GM18502 (cell line): ENCODE results near the gene FHOD3.

ENCODE experiments used
- ATAC-seq: cut with Tn5 transposase; IDR thresholded peaks from one replicate; pipeline ENCODE4 v1.9.1; 2021; ENCODE audit warnings: mild to moderate bottlenecking; ENCODE audit not compliant: unreplicated experiment, poor library complexity

The FHOD3 gene

DNA sequence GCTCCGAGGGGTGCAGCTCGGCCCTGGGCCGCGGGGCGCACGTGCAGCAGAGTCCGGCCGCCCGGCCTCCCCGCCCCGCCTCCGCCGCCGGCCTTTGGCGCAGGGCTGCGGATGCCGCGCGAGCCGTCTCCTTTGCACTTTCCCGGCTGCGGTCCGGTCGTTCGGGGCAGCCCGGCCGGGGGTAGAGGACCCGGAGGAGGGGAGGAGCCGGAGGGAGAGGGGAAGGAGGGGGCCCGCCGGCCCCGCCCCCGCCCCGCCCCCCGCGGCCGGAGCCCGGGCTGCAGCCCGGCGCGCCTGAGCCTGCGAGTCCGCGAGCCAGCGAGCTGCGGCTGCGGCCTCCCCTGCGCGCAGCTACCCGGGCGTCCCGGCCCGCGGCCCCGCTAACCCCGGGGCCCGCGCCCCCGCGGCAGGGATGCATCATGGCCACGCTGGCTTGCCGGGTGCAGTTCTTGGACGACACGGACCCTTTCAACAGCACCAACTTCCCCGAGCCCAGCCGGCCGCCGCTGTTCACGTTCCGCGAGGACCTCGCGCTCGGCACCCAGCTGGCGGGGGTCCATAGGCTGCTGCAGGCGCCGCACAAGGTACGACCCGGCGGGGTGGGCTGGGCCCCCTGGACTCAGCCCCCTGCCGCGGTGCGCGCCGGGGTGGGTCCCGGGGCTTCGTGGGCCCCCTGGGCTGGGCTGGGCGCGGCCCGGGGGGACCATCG is at the start of gene FHOD3:
Gene FHOD3 (plus strand): TSS at position 297 of the 709 bp plus-strand sequence. CDS start 123 bp downstream, at position 420.
- peak; percentile 65 for ATAC-seq

DNA sequence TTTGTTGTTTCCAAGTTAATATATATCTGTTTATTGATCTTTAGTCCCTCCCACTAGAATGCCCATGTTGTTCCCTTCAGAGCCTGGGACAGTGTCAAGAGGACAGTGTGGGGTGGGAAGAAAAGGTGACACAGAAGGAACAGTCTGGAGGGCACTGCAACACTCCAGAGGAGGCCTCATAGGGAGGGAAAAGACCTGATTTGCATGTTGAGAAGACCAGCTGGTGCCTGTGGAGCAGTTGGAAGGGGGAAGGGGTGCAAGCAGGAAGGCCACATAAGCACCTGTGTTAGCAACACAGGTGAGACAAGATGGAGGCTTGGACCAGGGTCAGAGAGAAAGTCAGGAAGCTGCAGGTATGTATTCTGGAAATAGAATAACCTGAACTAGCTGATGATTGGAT is 48.1 kb upstream of the FHOD3 start:
- no peak for ATAC-seq

DNA sequence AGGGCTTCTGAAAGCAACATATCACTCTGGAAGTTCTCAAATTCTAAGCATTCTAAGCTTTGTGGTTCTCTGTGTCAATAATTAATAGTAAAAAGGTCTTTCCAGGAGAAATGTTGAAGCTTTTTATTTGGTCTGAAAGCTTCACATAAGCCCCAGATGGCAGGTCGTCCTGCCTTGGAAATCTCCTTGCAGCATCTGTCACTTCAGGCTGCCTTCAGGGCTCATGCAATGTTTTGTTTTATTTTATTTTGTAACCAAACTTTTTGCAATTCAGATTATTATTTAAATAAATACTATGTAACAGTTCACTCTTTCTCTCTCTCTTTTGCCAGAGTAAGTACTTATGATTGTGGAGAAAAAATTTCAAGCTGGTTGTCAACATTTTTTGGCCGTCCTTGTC is 46.7 kb upstream of the FHOD3 start:
- ATAC-seq = no peak

DNA sequence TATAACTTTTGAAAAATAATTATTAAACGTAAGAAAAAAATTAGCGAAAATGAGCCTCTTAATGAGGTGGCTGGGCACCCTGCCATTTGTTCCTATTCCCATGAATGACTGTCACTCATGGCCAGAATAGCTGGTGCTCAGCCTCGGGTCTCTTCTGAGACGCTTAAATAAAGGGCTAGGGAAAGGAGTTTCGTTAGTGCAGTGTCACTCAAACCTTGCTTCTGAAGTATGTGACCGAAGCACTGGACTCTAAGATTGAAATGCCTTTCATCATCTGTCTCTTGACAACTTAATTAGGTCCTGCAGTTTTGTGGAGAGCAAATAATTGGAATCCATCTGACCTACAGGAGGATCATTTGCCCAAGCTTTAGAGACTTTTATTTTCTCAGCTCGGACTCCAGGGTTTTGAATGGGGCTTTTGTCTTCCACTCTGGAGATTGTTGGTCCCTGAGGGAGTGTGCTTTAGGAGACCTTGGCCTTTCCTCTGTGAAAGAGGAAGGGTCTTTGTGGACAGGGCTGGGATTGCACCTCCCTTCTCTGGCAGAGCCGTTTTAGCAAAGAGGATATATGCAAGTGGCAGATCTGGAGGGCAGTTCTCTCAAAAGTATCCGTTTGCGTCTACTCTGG is 42.3 kb upstream of the FHOD3 start:
- ATAC-seq = no peak

DNA sequence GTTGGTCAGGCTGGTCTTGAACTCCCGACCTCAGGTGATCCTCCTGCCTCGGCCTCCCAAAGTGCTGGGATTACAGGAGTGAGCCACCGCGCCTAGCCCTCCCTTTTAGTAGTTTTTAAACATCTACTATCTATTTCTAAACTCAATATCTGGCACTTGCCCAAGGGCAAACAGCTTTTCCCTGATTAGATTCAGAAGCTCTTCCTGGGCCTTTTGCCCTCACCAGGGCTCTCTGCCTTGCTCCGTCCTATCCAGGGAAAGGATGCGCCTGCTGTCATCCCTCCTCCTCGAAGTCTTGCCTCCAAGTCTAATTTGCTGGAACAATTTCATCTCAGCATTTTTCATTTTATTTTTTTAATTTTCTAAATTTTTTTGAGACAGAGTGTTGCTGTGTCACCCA is 41.4 kb upstream of the FHOD3 start:
- ATAC-seq = no peak

DNA sequence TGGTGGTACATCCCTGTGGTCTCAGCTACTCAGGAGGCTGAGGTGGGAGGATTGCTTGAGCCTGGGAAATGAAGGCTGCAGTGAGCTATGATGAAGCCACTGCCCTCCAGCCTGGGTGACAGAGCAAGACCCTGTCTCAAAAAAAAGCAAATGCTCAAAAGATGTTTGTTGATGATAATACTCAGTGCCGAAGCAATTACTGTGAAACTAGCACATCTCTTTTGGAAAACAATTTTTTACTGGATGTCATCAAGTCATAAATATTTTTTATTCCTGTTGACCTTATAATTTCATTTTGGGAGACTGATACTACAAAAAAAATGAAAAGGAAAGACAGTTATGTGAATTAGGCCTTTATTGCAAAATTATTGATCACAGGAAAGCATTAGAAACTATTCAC is 34.5 kb upstream of the FHOD3 start:
- no peak for ATAC-seq

DNA sequence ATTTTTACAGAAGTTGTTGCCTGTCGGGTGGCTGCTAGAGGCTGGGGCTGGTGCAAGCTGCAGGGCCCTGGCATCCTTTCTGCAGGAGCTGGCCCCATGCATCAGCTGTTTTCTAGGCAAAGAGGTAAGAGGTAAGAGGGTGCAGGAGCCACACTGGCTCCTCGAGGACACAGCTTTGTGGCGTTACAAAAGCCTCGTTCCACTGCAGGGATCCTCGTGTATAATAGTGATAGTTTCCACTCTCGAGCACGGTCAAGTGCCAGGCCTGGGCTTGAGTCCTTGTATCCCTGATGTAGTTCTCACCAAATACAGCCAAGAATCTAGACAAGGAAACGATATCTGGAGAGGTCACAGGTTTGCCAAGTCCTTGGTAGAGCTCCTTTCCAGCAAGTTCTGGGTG is 33.2 kb upstream of the FHOD3 start:
- no peak for ATAC-seq

DNA sequence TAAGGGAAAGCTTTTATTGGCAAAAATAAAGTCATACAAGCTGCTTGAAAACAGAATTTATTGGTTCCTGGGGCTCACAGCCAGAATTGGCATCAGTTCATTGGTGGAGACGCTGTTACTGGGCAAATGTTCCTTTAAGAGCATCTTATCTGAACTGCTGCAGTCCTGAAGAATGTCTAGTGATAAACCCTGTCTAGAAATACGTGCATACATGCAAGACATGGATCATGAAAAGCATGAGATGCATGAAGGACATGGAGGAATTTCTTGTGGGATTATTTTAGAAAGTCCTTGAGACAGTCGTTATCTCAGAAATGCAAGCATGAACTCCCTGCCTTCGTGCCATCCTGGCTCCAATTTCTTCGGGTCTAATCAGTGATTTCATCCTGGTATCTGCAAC is 32.5 kb upstream of the FHOD3 start:
- no peak for ATAC-seq

DNA sequence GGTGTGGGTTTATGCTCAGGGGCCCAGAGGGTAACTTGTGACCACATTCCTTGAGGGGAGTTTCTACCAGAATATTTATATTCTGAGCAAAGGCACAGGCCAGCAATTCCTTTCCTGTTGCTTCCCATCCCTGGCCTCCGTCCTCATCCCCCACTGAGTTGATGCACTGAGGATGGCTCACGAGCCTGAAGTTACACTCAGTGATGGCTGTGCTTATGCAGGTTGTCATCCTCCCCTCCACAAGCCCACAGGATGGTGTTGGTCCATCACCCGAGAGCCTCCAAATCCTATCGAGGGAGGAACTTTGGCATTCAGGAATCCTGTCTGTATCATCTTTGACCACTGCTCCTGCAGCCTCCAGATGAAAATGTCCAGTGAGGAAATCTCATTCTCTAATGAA is 28.4 kb upstream of the FHOD3 start:
- no peak for ATAC-seq

DNA sequence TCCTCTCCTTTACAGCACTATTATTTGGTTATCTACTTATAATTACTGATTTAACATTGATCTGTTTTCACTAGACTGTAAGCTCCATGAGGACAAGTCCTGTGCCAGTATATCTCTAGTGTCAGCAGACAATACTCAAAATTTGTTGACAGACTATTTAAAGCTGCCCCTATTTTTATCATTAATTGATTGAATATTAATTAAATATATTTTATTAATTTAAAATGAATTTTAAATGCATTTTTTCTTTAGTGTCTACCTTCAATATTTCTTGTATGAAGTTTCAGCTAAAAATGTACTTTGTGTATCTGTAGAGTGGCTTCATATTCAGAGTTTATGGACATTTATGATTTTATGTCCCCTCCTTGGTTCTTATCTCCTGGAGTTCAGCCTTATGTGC is 26.4 kb upstream of the FHOD3 start:
- no peak for ATAC-seq

DNA sequence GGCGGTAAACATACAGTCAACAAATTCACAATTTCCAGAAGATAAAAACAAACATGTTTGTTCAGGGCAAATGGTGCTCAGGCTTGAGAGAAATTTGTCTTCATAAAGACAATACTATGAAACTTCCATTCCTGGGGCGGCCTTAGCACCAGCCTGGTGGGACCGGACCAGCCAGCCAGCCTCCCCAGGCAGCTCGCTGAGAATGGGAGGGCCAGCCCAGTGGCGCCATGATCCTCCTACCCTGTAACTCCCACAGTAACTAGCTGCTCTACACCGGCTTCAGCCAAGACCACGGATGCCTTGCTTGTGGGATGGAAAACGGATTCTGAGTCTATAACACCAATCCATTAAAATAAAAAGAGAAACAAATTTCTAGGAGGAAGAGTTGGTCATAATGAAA is 24.2 kb upstream of the FHOD3 start:
- ATAC-seq = no peak

DNA sequence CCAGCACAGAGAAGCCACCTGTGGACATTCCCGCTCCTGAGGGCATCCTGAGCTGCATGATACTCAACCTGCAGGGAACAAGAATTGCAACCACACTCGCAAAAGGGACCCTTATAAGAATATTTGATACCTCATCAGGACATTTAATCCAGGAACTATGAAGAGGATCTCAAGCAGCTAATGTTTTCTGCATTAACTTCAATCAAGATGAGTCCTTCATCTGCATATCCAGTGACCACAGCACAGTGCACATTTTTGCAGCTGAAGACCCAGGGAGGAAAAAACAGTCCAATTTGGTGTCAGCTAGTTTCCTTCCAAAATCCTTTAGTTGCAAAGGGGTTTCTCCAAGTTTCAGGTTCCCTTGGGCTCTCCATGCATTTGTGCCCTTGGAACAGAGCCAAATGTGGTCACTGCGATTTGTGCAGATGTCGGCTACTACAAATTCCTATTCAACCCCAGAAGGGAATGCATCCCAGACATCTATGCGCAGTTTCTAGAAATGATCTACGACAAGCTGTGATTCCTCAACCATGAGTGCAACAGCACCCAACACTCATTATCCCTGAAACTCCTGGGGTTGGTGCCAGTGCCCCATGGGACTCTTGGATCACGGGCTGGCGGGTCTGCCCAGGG is 23.3 kb upstream of the FHOD3 start:
- no peak for ATAC-seq

DNA sequence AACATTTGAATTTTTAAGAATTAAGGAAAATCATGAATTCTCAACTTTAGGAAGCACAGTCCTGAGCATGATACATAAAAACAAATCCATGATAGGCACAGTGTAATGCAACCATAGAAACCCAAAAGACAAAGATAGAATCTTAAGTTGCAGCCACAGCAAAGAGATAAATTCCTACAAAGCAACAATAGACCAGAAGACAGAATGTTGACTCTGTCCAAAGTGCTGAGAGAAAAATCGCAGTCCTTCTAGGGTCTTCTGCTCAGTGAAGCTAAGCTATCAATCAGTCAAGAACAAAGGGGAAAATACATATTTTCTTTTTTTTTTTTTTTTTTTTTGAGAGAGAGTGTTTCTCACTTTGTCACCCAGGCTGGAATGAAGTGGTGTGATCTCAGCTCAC is 22.0 kb upstream of the FHOD3 start:
- no peak for ATAC-seq

DNA sequence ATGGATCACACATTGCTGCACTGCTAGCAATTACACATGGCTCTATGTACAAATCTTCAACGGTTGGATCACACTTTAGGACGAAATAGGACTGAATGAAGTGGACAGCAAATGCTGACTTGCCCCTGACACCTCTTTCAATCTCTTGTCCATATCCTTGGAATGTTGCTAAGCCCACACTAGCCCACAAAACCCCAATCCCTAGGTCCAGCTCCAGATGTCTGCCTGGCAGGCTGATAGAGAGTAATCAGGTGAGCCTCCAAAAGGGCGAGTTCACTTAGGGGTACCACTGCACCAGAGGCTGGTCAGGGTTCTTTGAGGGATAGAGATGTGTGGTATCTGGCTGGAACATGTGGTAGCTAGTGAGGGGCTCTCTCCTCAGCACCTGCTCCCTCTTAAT is 18.5 kb upstream of the FHOD3 start:
- ATAC-seq = no peak

DNA sequence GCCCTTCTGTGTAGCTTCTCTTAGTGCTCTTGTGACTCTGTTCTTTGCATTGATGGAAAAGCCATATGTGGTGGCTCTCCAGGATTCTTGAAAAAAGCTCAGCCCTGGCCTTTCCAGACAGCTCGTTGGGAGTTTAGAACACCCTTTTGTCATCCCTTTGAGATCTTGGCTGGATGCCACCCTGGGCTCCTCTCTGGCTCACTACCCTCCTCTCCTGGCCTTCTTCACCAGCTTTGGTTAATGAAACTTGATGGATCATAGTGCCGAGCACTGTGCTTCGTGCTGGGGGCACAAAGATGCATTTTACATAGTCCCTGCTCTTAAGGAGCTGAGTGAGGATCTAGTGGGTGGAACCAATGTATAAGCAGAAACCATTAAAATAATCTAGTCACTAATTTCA is 15.6 kb upstream of the FHOD3 start:
- no peak for ATAC-seq

DNA sequence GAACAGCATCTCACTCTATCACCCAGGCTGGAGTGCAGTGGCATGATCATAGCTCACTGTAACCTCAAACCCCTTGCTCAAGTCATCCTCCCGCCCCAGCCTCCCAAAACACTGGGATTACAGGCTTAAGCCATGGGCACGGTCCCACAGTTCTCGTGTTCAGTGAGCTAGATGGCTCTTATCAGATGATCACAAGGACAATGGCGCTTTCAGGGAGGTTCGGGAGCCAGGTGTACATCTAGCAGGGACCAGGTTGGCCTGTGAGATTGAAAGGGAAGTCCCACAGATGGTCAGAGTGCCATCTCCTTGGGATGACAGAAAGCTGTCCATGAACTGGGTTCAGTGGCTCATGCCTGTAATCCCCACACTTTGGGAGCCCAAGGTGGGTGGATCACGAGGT is 14.1 kb upstream of the FHOD3 start:
- ATAC-seq = no peak

DNA sequence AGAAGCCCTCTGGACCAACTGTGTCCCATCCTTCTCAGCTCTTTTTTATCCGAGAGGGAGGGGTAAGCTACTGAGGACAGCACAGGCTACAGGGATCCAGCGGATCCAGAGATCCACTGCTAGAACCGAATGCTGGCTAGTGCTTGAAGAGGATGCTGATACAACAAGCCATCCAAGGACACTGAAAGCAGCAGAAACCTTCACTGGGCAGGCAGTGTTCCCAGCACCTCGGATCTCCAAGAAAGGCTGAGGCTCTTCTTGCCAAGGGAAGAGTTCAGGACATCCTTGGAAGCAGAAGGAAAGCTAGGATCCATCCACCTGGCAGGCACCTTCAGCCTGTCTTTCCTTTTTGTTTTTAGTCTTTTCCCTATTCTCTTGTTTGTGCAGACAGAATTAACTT is 13.2 kb upstream of the FHOD3 start:
- ATAC-seq = no peak

DNA sequence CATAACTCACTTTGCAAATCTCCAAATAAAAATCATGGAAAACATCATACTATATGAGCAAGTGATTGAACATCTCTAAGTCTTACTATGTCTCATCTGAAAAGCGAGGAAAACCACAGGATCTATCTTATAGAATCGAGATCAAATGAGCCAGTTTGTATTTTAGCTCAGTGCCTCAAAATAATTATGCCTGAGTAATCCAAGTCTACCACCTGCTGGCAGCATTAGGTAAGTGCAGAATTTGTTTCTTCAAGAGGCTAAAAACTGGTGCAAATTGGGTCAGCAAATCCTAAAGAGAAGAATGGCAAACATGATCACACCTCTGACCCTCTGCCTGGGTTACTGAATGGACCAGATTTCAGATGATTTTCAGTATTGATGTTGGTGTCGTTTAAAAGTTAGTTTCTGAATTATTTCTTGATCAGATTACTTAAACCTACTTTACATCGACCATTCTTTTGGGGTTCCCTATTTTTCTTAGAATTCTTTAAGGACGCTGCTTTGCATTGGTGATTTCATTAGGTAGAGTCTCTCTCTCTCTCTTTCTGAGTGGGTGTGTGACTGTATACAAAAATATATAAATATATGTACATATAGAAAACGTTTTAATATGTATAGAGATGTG is 12.7 kb upstream of the FHOD3 start:
- ATAC-seq = no peak

DNA sequence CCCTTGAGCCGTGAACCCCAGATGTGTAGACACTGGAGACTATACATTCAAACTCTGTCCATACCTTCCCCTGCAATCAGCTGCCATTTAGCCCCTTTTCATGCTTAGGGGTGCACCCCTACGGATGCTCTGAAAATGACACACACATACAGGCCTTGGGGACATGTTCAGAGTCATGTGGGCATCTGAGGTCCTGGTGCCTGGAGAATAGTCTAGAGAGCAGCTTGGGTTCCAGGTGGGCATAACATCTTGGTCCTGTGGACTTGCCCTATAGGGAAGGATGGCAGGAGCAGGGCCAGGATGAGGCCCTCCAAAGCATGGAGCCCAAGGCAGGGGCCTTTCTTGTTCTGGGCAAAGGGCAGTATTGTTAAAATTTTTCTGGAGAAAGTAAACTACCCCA is 9.9 kb upstream of the FHOD3 start:
- ATAC-seq = no peak

DNA sequence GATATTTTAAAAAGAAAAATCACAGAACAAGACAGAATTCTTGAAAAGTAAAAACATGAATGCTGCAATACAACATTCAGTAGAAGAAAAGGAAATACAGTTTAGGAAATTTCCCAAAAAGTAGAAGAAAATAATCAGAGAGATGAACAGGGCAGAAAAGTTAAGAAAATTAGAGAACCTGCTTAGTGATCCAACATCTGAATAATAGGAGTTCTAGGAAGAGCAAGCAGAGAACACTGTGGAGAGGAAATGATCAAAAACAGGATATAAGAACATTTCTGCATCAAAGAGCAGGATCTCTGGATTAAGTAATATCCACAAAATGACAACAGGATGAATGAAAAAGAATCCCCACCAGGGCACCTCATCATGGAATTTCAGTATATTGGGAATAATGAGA is 8.8 kb upstream of the FHOD3 start:
- no peak for ATAC-seq

DNA sequence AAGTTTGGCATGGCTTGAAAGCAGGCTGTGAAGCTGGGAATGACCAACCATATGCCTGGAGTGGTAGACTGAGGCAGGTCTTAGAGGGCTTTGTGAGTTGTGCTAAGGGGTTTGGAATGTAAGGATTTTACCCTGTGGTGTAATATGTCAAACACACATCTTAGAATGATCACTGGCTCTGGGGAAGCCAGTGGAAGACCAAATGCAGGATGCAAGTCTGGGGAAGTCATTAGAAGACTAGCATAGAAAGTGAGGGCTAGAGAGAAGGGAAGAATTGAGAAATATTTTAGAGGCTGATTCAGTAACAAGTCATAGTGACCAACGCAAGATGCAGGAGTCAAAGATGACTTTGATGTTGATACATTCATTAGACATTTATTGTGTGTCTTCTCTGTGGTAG is 3.5 kb upstream of the FHOD3 start:
- ATAC-seq = no peak
